ENCODE measurements around the gene NDC80.
A peak's percentile ranks its signal among the peaks of the same experiment; 100 is the strongest.

NDC80 gene

GRCh38 chr18:2549462-2549861, 21.9 kb upstream of the NDC80 start:
- intact Hi-C loops (cut with DNase I): loop anchor here (10.0 kb wide), 1 partner anchor 215 kb away; no protein-coding TSS in a partner anchor
- DNase-seq: no peak

- no peak for DNase-seq
- intact Hi-C loops (cut with DNase I): no loop called here
Measured at GRCh38 chr18:2551425-2551824, 19.9 kb upstream of the NDC80 start.

GRCh38 chr18:2554696-2555095, 16.7 kb upstream of the NDC80 start:
- intact Hi-C loops (cut with DNase I): no loop called here
- no peak for DNase-seq

- intact Hi-C loops (cut with DNase I): no loop called here
- DNase-seq: no peak
Measured at GRCh38 chr18:2555895-2556294, 15.5 kb upstream of the NDC80 start.

- DNase-seq: no peak
- intact Hi-C loops (cut with DNase I): no loop called here
Measured at GRCh38 chr18:2557536-2557935, 13.8 kb upstream of the NDC80 start.

GRCh38 chr18:2559249-2559648, 12.1 kb upstream of the NDC80 start:
- DNase-seq: no peak
- intact Hi-C loops (cut with DNase I): no loop called here

GRCh38 chr18:2564373-2564772, 7.0 kb upstream of the NDC80 start:
- no peak for DNase-seq
- intact Hi-C loops (cut with DNase I): no loop called here

- intact Hi-C loops (cut with DNase I): no loop called here
- DNase-seq: no peak
Measured at GRCh38 chr18:2568129-2568528, 3.2 kb upstream of the NDC80 start.

GRCh38 chr18:2568605-2569004, 2.8 kb upstream of the NDC80 start:
- intact Hi-C loops (cut with DNase I): no loop called here
- DNase-seq: no peak

GRCh38 chr18:2569338-2570207, 1.8 kb upstream of the NDC80 start:
- intact Hi-C loops (cut with DNase I): loop anchor here (5.0 kb wide), 1 partner anchor 88 kb away; the partner anchor contains the start of gene SMCHD1
- DNase-seq: no peak

- peak; percentile 62 to 91 (median 78) for DNase-seq
- intact Hi-C loops (cut with DNase I): loop anchor here (5.0 kb wide), 1 partner anchor 87 kb away; the partner anchor contains the start of gene SMCHD1
Measured at GRCh38 chr18:2570772-2571199, 571 bp upstream of the NDC80 start.

GRCh38 chr18:2572171-2572569, 813 bp downstream of the NDC80 start:
- intact Hi-C loops (cut with DNase I): loop anchor here (5.0 kb wide), 1 partner anchor 85 kb away; the partner anchor contains the start of gene SMCHD1

GRCh38 chr18:2572892-2573291, 1.5 kb downstream of the NDC80 start:
- intact Hi-C loops (cut with DNase I): loop anchor here (5.0 kb wide), 1 partner anchor 84 kb away; the partner anchor contains the start of gene SMCHD1
- DNase-seq: no peak

More at GRCh38 chr18:2572171-2572569, 813 bp downstream of the NDC80 start:
- no peak for DNase-seq

- intact Hi-C loops (cut with DNase I): loop anchor here (5.0 kb wide), 1 partner anchor 84 kb away; the partner anchor contains the start of gene SMCHD1
Measured at GRCh38 chr18:2573408-2573807, 2.1 kb downstream of the NDC80 start.

GRCh38 chr18:2587788-2588187, 16.4 kb downstream of the NDC80 start:
- intact Hi-C loops (cut with DNase I): no loop called here
- DNase-seq: no peak

More at GRCh38 chr18:2573408-2573807, 2.1 kb downstream of the NDC80 start:
- DNase-seq: no peak

- no peak for DNase-seq
- intact Hi-C loops (cut with DNase I): no loop called here
Measured at GRCh38 chr18:2588666-2589344, 17.4 kb downstream of the NDC80 start.

GRCh38 chr18:2589345-2590068, 18.1 kb downstream of the NDC80 start:
- no peak for DNase-seq
- intact Hi-C loops (cut with DNase I): no loop called here

- intact Hi-C loops (cut with DNase I): no loop called here
- no peak for DNase-seq
Measured at GRCh38 chr18:2590303-2590702, 18.9 kb downstream of the NDC80 start.

GRCh38 chr18:2597639-2598038, 26.3 kb downstream of the NDC80 start:
- intact Hi-C loops (cut with DNase I): no loop called here
- DNase-seq: no peak
